DOHH2 (cell line): ENCODE results near the gene CLMN.

Source experiments
- H3F3A ChIP-seq: fragments of 200-600 bp; sonication (generic), shearing (Covaris generic); 2 replicates; pipeline ENCODE4 v1.6.0; 2016; ENCODE audit warnings: antibody characterized with exemption, mild to moderate bottlenecking; ENCODE audit not compliant: control insufficient read depth, insufficient read depth
- H3K27ac ChIP-seq: fragments of 200-600 bp; sonication (generic); 2 replicates; pipeline ENCODE4 v1.5.1; 2014; ENCODE audit warnings: low read depth, mild to moderate bottlenecking, low read length, moderate library complexity
- H3K27me3 ChIP-seq: fragments of 200-600 bp; sonication (generic); 2 replicates; pipeline ENCODE4 v1.6.1; 2014; ENCODE audit warnings: mild to moderate bottlenecking, low read length, mixed read lengths; ENCODE audit not compliant: control insufficient read depth
- H3K36me3 ChIP-seq: fragments of 200-600 bp; sonication (generic); 2 replicates; pipeline ENCODE4 v1.6.1; 2014; ENCODE audit warnings: mild to moderate bottlenecking, low read length, moderate library complexity, mixed read lengths; ENCODE audit not compliant: control insufficient read depth
- H3K4me1 ChIP-seq: fragments of 200-600 bp; sonication (generic); 2 replicates; pipeline ENCODE4 v1.6.1; 2014; ENCODE audit warnings: mild to moderate bottlenecking, low read length, mixed read lengths; ENCODE audit not compliant: control insufficient read depth
- H3K4me2 ChIP-seq: fragments of 200-600 bp; sonication (generic); 2 replicates; pipeline ENCODE4 v1.6.0; 2014; ENCODE audit warnings: mild to moderate bottlenecking, low read length, moderate library complexity
- H3K4me3 ChIP-seq: fragments of 200-600 bp; sonication (generic); 2 replicates; pipeline ENCODE4 v1.5.1; 2014; ENCODE audit warnings: mild to moderate bottlenecking, low read length, mixed read lengths
- H3K79me2 ChIP-seq: fragments of 200-600 bp; sonication (generic); 2 replicates; pipeline ENCODE4 v1.6.1; 2014; ENCODE audit warnings: mild to moderate bottlenecking, low read length, mixed read lengths; ENCODE audit not compliant: control insufficient read depth
- H3K9me2 ChIP-seq: fragments of 200-600 bp; sonication (generic); replicated peaks from 2 replicates; pipeline ENCODE4 v1.6.1; 2014; ENCODE audit warnings: mild to moderate bottlenecking, low read length, mixed read lengths; ENCODE audit not compliant: control insufficient read depth
- H3K9me3 ChIP-seq: fragments of 200-600 bp; sonication (generic); 2 replicates; pipeline ENCODE4 v1.6.1; 2014; ENCODE audit warnings: antibody characterized with exemption, low read length, mixed read lengths; ENCODE audit not compliant: control insufficient read depth, insufficient read depth
- H4K20me1 ChIP-seq: fragments of 200-600 bp; sonication (generic); 2 replicates; pipeline ENCODE4 v1.6.0; 2014; ENCODE audit warnings: low read depth, mild to moderate bottlenecking, antibody characterized with exemption, low read length, moderate library complexity; ENCODE audit not compliant: control insufficient read depth, insufficient read depth
- CTCF ChIP-seq: fragments of 200-600 bp; sonication (generic); IDR thresholded peaks from one replicate; pipeline ENCODE4 v1.5.1; 2014; ENCODE audit warnings: antibody characterized with exemption, mild to moderate bottlenecking, low read depth, low read length; ENCODE audit not compliant: poor library complexity, severe bottlenecking
- EZH2phosphoT487 ChIP-seq: fragments of 200-600 bp; sonication (generic); IDR thresholded peaks from 2 replicates; pipeline ENCODE4 v1.6.1; 2017; ENCODE audit warnings: borderline replicate concordance, mild to moderate bottlenecking, antibody characterized with exemption, low read length, moderate library complexity, mixed read lengths

CLMN gene

GRCh38 chr14:95267306-95267705, 52.4 kb downstream of the CLMN start:
- Histone ChIP-seq H3K4me2 (no peak overlapping the region), H3K4me3 (no peak overlapping the region), H3K27me3 (peaks cover 16% of the 10 kb centered on the region; the same call in 1 of the 2 replicates), H4K20me1 (no peaks in the 10 kb centered on the region), H3F3A (no peaks in the 10 kb centered on the region), H3K79me2 (no peaks in the 10 kb centered on the region), H3K9me3 (no peaks in the 10 kb centered on the region), H3K27ac (no peak overlapping the region), H3K9me2 (no peaks in the 10 kb centered on the region), H3K4me1 (peaks cover 5% of the 10 kb centered on the region), H3K36me3 (no peaks in the 10 kb centered on the region)
- TF ChIP-seq CTCF (no peak), EZH2phosphoT487 (no peak)

- H3K36me3 ChIP-seq = no peaks in the 10 kb centered on the region
- no peaks in the 10 kb centered on the region for H3F3A ChIP-seq
- H3K27ac ChIP-seq = no peak overlapping the region
- H3K9me3 ChIP-seq = no peaks in the 10 kb centered on the region
- no peak overlapping the region for H3K4me2 ChIP-seq
- H4K20me1 ChIP-seq = no peaks in the 10 kb centered on the region
- H3K9me2 ChIP-seq = no peaks in the 10 kb centered on the region
- TF ChIP-seq CTCF (no peak), EZH2phosphoT487 (no peak)
- H3K4me3 ChIP-seq = no peak overlapping the region
- H3K4me1 ChIP-seq = peaks cover 5% of the 10 kb centered on the region
- H3K79me2 ChIP-seq = no peaks in the 10 kb centered on the region
- H3K27me3 ChIP-seq = peaks cover 16% of the 10 kb centered on the region; the same call in 1 of the 2 replicates
Measured at GRCh38 chr14:95265106-95266094, 54.3 kb downstream of the CLMN start.

- peaks cover 16% of the 10 kb centered on the region; the same call in 1 of the 2 replicates for H3K27me3 ChIP-seq
- H3K4me1 ChIP-seq = peaks cover 5% of the 10 kb centered on the region
- H3K9me2 ChIP-seq = no peaks in the 10 kb centered on the region
- H3K9me3 ChIP-seq = no peaks in the 10 kb centered on the region
- no peaks in the 10 kb centered on the region for H3K79me2 ChIP-seq
- TF ChIP-seq CTCF (no peak), EZH2phosphoT487 (no peak)
- no peaks in the 10 kb centered on the region for H3F3A ChIP-seq
- H3K27ac ChIP-seq = no peak overlapping the region
- no peak overlapping the region for H3K4me2 ChIP-seq
- no peaks in the 10 kb centered on the region for H3K36me3 ChIP-seq
- no peak overlapping the region for H3K4me3 ChIP-seq
- no peaks in the 10 kb centered on the region for H4K20me1 ChIP-seq
Measured at GRCh38 chr14:95264271-95264973, 55.3 kb downstream of the CLMN start.
